GM23248 (cell line): ENCODE measurements around the gene MGAT5.

Source experiments
- EZH2 ChIP-seq: fragments of 200-600 bp; sonication (generic); IDR thresholded peaks from 2 replicates; pipeline ENCODE4 v1.6.1; 2018; ENCODE audit warnings: antibody characterized with exemption, mild to moderate bottlenecking; ENCODE audit not compliant: insufficient read depth, poor library complexity, severe bottlenecking
- EZH2phosphoT487 ChIP-seq: fragments of 200-600 bp; sonication (generic); IDR thresholded peaks from 2 replicates; pipeline ENCODE4 v1.6.1; 2018; ENCODE audit warnings: antibody characterized with exemption, moderate library complexity, mild to moderate bottlenecking, low read depth; ENCODE audit not compliant: insufficient read depth

- TF ChIP-seq EZH2phosphoT487 = no peak
- no peak for TF ChIP-seq EZH2
These were observed 215.7 kb downstream of the MGAT5 start for GRCh38 chr2:134469516-134470115.
